ENCODE measurements around the gene MAN1C1.

The MAN1C1 gene

GRCh38 chr1:25756215-25756614 lies 139.6 kb downstream of the MAN1C1 start:
- TF ChIP-seq CTCF (IDR thresholded peaks at IDR 0.05) = no peak
- Histone ChIP-seq H3K9ac (no peak overlapping the region), H3K27ac (no peak overlapping the region), H3K4me3 (ENCODE audit: low read depth, low read length) (no peak overlapping the region), H3K36me3 (ENCODE audit: control insufficient read depth, insufficient read depth, low read length) (no peaks in the 10 kb centered on the region), H3K4me1 (no peaks in the 10 kb centered on the region), H2AFZ (no peak overlapping the region), H3K79me2 (no peaks in the 10 kb centered on the region), H3K4me2 (ENCODE audit: low read length) (no peak overlapping the region), H3K27me3 (ENCODE audit: control insufficient read depth, insufficient read depth, low read length) (no peaks in the 10 kb centered on the region), H3K9me3 (ENCODE audit: control insufficient read depth, low read length) (no peaks in the 10 kb centered on the region)

GRCh38 chr1:25757151-25757845 lies 140.7 kb downstream of the MAN1C1 start:
- H3K79me2 ChIP-seq = no peaks in the 10 kb centered on the region
- H3K4me3 ChIP-seq (ENCODE audit: low read depth, low read length) = no peak overlapping the region
- no peaks in the 10 kb centered on the region for H3K27me3 ChIP-seq (ENCODE audit: control insufficient read depth, insufficient read depth, low read length)
- no peak overlapping the region for H3K9ac ChIP-seq
- H2AFZ ChIP-seq = no peak overlapping the region
- no peak for TF ChIP-seq CTCF (IDR thresholded peaks at IDR 0.05)
- H3K27ac ChIP-seq = no peak overlapping the region
- H3K4me2 ChIP-seq (ENCODE audit: low read length) = no peak overlapping the region
- no peaks in the 10 kb centered on the region for H3K36me3 ChIP-seq (ENCODE audit: control insufficient read depth, insufficient read depth, low read length)
- H3K4me1 ChIP-seq = no peaks in the 10 kb centered on the region
- H3K9me3 ChIP-seq (ENCODE audit: control insufficient read depth, low read length) = no peaks in the 10 kb centered on the region

- Histone ChIP-seq H3K27me3 (ENCODE audit: control insufficient read depth, insufficient read depth, low read length) (no peaks in the 10 kb centered on the region), H3K9ac (no peak overlapping the region), H3K4me3 (ENCODE audit: low read depth, low read length) (no peak overlapping the region), H2AFZ (no peak overlapping the region), H3K36me3 (ENCODE audit: control insufficient read depth, insufficient read depth, low read length) (no peaks in the 10 kb centered on the region), H3K4me1 (no peaks in the 10 kb centered on the region), H3K27ac (no peak overlapping the region), H3K4me2 (ENCODE audit: low read length) (no peak overlapping the region), H3K9me3 (ENCODE audit: control insufficient read depth, low read length) (no peaks in the 10 kb centered on the region), H3K79me2 (no peaks in the 10 kb centered on the region)
- no peak for TF ChIP-seq CTCF (IDR thresholded peaks at IDR 0.05)
Measured at GRCh38 chr1:25757846-25758185, 141.2 kb downstream of the MAN1C1 start.

- Histone ChIP-seq H3K27ac (no peak overlapping the region), H3K9me3 (ENCODE audit: control insufficient read depth, low read length) (no peaks in the 10 kb centered on the region), H3K79me2 (no peaks in the 10 kb centered on the region), H3K4me3 (ENCODE audit: low read depth, low read length) (no peak overlapping the region), H3K36me3 (ENCODE audit: control insufficient read depth, insufficient read depth, low read length) (no peaks in the 10 kb centered on the region), H3K27me3 (ENCODE audit: control insufficient read depth, insufficient read depth, low read length) (no peaks in the 10 kb centered on the region), H3K9ac (no peak overlapping the region), H3K4me1 (no peaks in the 10 kb centered on the region), H3K4me2 (ENCODE audit: low read length) (no peak overlapping the region), H2AFZ (no peak overlapping the region)
- TF ChIP-seq CTCF (IDR thresholded peaks at IDR 0.05) = no peak
Measured at GRCh38 chr1:25758466-25759070, 142.0 kb downstream of the MAN1C1 start.

Data from parathyroid adenoma (tissue), 2 donors.